ENCODE data around the gene TCAIM.

Gene TCAIM

GRCh38 chr3:44446929-44447328 lies 108.4 kb downstream of the TCAIM start:
- DNase-seq (ENCODE audit: low read depth) = no peak

- no peak for DNase-seq (ENCODE audit: low read depth)
These were observed 112.9 kb downstream of the TCAIM start for GRCh38 chr3:44451441-44451840.

GRCh38 chr3:44454258-44454657 lies 115.7 kb downstream of the TCAIM start:
- no peak for DNase-seq (ENCODE audit: low read depth)

- DNase-seq (ENCODE audit: low read depth) = no peak
These were observed 116.8 kb downstream of the TCAIM start for GRCh38 chr3:44455318-44455717.
